Head of caudate nucleus (tissue), 42 donors: Measurements from ENCODE around the gene SYT15B.
A peak's percentile ranks its signal among the peaks of the same experiment; 100 is the strongest.
"Not testable (repeated sequence)": the region's sequence is repeated elsewhere in the genome, so short reads cannot be mapped to it uniquely, and the experiment has no call there.

Experiments used
- DNase-seq, 42 donors: peaks; one replicate each; pipeline versions ENCODE4 v3.0.0 to v3.0.0-alpha.2; 2020 to 2021; ENCODE audit warnings: mixed read lengths in 7 of 42
- intact Hi-C: fragments of 100-400 bp; cut with DNase I; formaldehyde crosslinking; loops from one replicate; pipeline ENCODE4 v1.15.0; 2022

SYT15B gene

DNA sequence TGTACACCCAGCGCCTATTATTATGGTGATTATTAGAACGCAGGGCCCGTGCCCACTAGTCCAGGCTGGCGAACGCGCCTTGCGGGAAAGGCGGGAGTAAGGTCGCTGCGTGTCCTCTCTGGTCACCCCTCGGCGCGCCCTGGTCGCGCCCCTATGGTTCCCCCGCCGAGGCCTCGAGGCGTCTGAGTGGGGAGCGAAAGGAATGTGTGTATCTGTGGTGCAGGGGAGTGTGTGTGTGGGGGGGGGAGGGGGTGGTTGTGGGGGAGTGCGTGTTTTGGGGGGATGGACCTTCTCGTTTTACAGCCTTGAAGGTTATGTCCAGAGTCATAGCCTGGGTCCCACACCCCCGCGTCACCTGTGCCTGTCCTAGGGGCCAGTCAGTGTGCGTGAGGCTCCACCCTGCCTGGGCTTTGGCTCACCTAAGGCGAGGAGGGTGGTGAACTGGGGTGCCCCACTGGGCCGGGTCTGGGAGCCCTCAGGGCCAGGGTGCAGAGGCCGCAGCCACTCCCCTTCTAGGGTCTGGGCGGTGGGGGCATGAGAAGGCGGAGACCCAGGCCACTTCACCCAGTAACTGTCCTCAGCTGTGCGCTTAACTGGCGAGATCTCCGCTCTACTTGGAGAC, at the start of gene SYT15B:
Gene SYT15B (minus strand): TSS at position 39 of the 622 bp plus-strand sequence. CDS start 952 bp downstream, outside the sequence.
- intact Hi-C loops, DNase-seq: not testable (repeated sequence)

DNA sequence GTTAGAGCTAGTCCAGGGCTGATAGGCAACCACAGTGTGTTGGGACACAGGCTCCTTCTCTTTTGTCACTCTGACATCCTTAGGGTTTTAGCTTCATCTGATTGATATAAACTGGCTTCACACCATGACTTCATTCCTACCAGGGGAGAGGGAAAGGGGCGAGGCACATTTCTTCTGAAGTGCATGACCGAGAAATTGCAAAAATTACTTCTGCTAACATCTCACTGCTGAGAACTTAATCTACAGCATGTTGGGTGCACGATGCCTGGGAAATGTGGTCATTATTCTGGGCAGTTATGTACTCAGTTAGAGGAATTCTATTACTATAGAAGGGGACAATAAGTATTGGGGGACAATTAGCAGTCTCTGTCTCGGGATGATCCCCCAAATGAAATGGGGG, 16.2 kb upstream of the SYT15B start:
- intact Hi-C loops, result not testable (repeated sequence)

DNA sequence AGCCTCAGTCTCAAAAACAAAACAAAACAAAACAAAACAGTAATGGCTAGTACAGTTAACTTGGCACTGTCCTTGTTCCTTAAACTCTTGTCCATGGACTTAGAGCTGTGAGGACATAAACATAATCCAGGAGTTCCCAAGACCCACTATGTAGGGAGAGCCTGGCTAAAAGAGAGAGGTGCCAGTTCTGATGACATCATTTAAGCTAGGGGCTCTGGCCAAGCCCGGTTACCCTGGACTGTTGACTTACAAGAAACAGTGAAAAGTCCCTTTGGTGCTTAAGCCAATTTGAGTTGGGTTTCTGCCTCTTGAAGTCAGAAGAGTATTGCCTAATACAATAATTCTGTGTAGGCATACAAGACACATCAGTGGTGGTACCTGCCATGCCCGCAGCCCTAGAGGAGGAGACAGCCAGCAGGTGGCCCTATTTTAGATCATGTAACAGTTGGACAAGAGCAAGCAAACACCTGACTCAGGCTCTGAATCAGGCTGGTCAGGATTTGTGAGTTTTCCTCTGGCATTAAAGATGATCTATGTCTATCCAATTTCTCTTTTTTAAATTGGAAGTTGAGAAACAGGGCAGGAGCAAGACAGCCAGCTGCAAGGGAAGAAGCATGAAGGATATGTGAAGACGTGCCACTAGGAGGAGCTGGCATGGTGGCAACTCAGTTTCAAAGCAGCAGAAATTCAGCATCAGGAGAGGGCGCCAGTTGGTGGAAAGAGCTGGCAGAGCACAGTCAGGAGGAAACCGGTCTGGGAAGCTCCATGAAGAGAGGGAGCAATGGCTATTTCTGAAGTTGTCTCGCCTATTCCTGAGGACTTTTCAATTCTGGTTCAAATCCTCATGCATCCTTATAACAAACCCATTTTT, 12.2 kb upstream of the SYT15B start:
- intact Hi-C loops, result not testable (repeated sequence)
- peak; percentile 8 to 84 (median 56) for DNase-seq

More for the DNA sequence above, 16.2 kb upstream of the SYT15B start:
- DNase-seq, result not testable (repeated sequence)

DNA sequence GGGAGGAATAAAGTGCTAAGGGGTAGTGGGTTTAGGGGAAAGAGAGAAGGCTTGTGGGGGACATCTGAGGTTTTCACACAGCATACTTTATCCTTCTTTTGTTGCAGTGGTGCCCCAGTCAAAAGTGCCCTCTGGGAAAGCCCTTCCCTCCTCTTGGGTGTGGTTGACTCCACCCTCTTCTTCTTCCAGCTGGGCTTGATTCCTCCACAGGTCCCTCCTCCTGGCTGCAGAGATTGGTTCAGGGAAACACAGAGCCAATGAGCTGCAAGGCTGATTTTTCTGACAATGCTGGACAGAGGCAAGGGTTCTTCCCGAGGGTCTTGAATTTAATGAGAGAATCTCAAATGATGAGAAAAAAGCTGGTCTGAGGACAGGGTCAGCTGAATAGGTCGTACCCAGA, 7.4 kb upstream of the SYT15B start:
- DNase-seq, intact Hi-C loops: not testable (repeated sequence)

DNA sequence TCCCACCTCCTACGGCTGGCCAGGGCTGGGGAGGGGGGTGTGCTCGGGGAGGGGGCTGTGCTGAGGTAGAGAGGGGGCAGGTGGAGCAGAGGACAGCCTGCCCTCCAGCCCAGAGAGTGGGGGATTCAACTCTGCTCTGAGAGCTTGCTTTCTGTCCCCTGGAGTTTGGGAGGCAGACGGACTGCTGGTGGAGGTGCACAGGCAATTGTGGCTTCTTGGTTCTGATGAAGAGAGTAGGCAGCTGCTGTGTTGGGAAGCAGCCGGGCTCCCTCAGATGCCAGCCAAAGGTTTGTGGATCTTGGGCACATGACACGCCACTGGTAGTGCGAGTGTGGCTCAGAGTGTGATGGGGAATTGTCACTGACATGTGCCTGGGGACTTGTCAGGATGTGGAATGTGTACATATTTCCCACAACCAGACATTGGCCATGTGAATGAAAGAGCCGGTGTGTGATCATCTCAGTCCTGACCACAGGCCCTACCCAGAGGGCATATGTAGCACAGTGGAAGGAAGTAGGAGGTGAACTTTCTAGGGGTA, 5.3 kb upstream of the SYT15B start:
- intact Hi-C loops, result not testable (repeated sequence)
- peak in 1 of 42 donors; percentile 32 for DNase-seq

DNA sequence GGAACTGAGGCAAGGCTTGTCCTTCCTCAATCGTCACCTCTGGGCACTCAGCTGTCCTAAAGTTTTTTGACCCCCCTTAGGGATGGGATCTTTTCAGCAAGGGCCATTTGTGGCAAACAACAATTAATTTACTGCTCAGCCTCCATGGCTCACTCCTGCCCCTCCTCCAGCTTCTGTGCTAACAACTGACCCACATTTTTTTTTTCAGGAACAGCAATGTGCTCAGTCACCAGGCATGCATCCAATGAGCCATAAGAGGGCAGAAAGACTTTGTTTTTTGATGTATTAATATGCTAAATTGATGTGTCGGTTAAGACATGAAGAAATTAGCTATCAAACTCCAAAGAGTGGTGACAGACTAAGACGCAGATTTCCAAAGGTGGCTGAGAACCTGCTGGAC, 4.7 kb upstream of the SYT15B start:
- DNase-seq, result peak in 1 of 42 donors; percentile 35
- intact Hi-C loops, result not testable (repeated sequence)

DNA sequence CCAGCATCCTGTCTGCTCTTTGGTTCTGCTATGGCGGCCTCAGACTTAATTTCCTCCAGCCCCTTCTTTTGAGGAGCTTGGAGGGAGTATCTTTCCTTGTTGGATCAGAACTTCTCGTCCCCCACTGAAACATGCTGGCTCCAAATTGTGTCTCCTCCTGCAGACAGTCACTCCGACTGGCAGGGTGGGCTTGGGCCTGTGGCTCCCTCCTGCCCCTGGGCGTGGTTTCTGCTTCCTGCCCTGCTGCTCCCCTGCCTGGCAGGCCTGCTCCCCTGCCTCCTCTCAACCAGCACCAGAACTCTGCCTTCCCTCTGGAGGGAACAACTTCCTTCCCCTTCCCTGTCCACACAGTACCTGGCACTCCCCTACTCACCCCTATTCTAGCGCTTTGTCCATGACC, 3.8 kb upstream of the SYT15B start:
- not testable (repeated sequence) for DNase-seq

DNA sequence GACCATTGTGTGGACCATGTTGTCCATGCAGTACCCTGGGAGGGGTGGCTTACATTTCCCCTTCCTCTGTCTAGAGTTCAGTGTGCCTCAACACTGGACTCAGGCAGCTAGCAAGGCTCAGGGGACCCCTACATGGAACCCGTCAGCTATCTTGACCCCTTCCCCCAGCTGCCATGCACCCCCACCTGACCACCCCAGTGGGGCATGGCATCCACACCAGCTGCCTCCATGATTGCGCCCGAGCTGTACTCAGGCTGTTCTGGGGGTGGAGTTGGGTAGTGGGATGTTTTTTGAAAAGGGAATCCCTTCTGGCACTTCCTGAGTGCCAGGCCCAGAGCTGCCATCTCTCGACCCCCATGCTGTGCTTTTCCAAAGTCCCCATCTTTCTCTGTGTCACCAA, 1.8 kb upstream of the SYT15B start:
- intact Hi-C loops, DNase-seq: not testable (repeated sequence)

More for the DNA sequence above, 3.8 kb upstream of the SYT15B start:
- intact Hi-C loops, result not testable (repeated sequence)

DNA sequence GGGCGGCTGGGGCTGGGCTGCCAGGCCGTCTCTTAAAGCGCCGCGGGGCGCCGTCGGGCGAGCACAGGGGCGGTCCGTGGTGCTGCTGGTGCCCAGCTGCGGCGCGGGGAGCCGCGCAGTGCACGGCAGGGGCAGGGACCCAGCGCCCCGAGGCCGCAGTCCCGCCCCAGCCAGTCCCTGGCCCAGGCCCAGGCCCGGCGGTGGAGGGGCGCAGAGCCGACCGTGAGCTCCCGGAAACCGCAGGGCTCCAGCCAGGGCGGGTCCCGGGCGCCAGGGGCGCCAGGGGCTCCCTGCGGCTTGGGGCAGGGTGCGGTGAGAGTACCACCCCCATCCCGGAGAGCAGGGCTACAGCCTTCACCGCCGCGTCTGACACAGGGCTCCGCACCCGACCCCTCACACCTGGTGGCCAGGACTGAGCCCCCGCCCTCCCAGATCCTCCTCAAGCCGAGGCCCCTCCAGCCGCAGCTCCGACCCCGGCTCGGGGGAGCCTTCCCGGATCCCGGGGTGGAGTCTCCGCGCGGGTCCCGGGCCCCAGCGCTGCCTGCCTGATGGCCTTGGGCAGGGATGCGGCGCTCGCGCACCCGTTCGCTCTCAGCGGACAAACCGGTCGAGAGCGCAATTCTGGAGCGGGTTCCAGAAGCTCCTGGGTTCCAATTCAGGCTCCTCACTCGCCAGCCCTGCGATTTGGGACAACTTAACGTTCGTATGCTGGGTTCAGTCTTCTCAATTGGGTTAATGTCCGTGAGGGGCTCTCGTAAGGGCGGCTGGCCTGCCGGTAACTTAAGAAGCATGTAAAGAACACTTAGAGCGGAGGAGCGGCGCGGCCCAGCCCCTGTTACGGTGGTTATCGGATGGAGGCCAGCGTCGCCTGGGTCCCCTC, 478 bp downstream of the SYT15B start:
- intact Hi-C loops, DNase-seq: not testable (repeated sequence)

DNA sequence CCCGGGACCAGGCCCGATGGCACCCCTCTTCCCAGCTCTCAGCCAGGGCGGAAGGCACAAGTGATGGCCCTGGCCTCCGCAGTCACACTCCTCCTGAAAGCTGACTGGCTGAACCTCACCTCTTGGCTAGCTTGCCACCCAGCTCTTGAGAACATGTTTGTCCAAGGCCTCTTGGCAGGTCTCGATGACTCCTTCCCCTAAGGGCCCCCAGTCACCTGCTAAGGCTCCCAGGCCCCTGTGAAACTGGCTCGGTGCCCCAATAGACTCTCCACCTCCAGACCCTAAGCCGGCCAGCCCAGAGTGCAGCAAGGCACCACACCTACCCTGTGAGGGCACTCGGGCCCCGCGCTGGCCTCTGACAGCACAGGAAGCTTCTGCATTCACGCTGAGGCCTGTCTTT, 4.5 kb downstream of the SYT15B start:
- intact Hi-C loops, DNase-seq: not testable (repeated sequence)

DNA sequence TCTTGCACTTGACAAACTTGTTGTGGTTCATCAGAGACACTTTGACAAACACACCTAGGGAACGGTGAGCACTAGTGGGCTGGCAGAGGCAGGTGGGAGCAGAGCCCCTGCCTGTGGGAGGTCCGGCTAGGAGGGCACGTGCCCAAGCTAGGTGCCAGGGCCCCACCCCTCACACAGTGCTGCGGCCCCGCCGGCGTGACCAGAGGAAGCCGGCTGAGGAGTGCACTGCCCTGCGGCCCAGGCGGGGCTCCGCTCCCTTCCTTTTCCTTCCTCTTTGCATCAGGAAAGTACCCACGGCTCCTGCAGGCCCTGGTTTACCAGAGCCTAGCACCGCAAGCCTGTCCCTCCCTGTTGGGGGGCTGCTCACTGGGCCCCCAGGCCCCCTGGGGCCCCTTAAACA, 7.2 kb downstream of the SYT15B start:
- DNase-seq, intact Hi-C loops: not testable (repeated sequence)

DNA sequence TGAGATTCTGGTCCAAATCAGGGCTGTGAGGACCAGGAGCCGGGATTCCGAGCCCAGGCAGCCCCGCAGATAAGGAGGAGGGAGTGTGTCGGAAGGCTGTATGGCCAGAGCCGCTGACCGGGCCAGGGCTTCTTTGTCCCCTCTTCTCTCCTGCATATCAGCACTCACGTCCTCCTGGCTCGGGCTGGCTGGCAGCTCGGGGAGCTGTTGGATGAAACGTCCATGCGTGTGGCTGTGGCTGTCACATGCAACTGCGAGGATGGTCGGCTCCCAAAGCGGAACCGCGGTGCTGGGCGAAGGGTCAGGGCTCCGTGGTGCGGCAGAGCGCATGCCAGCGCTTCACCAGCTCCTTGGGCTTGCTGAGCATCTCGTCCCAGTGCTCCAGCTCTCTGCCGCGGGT, 9.5 kb downstream of the SYT15B start:
- intact Hi-C loops, DNase-seq: not testable (repeated sequence)

DNA sequence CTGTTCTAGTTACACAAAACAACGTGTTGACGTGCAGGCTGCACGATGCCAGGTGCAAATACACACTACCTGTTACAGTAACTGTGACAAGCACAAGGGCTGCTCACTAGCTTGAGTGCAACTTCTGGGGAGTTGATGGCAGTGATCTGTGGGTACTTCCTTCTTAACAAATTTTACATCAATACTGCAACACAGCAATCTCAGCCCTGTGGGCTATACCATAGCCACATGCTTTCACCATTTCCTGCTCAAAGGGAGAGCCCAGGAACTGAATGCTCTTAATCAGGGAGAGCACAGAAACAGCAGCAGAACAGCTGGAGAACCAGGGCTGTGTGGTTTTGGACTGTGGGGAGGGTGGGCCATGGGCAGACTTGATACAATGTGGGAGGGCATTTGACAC, 10.2 kb downstream of the SYT15B start:
- intact Hi-C loops, DNase-seq: not testable (repeated sequence)

DNA sequence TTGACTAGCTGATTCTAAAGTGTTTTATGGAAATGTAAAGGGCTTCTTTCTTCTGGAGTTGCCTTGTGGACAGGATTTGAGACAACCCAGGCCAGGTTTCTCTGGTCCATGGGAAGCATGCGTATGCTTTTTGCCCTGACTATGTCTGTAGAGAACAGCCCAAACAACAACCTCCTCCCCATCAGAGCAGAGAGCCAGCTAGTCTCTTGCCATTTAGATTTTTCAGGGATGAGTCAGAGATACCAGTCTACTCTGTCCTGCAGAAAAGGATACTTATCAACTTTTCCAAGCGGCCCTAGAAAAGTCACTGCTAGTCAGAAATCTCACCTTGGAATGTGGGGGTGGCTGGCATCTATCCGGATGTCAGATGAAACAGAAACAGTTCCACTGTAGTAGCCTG, 11.6 kb downstream of the SYT15B start:
- DNase-seq, intact Hi-C loops: not testable (repeated sequence)

DNA sequence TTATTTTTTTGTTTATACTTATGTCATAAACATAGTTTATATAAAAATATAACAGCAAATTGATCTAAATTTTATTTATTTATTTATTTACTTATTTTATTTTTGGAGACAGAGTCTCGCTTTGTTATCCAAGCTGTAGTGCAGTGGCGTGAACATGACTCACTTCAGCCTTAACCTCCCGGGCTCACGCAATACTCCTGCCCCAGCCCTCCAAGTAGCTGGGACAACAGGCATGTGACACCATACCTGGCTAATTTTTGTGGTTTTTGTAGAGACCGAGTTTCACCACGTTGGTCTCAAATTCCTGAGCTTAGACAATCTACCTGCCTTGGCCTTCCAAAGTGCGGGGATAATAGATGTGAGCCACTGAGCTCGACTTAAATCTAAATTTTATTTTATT, 13.0 kb downstream of the SYT15B start:
- DNase-seq, intact Hi-C loops: not testable (repeated sequence)

DNA sequence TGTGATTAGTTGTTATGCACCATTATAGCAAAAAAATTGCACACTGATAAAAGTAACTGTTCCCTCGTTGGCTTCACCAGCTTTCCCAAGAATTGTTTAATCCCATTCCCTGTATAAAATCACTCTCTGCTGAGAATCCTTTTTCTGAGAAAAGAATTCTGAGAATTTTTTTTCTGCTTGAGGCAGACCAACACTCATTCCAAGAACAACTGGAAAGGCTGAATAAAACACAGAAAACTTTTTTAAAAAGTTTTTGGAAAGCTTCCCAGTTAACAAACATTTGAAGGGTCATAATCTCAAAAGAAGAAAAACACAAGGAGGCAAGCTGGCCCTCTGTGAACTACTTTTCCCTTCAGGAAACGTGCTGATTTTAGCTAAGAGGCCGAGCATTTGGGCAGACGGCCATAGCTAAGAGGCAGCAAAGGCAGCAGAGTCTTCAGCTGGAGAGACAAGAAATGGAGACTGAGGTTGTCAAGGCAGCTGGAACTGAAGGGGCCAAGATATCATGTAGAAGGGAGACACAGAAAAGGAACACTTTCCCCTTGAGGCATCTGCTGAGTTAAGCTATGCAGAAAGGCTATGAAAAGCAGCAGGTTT, 16.5 kb downstream of the SYT15B start:
- DNase-seq, result peak in 1 of 42 donors; percentile 35
- intact Hi-C loops, result not testable (repeated sequence)

DNA sequence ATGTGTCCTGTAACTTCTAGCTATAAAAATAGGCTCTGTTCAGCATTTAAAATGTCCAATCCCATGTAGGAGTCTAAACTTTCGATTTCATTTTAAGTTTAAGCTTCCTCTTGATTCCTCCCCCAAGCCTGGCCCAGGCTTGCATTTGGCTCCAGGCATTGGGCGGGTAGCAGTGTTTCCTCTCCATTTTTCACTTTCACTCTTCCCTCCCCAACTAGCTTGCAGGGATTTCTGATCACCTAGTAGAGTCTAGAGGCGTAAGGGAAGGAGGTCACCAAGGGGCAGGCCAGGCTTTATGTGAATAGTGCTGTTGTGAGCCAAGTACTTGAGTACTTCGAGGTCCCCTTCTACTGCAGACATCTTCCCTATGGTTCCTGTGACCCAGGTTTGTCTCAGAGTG, 18.5 kb downstream of the SYT15B start:
- intact Hi-C loops, result not testable (repeated sequence)
- DNase-seq, result peak in 1 of 42 donors; percentile 37
